ENCODE data around the gene PARVB. TPM values are rescaled to one million over a fixed set of nuclear protein-coding genes. Genes with fewer than 3 reads are reported as not detected.
A peak's percentile ranks its signal among the peaks of the same experiment; 100 is the strongest.
"Not testable (repeated sequence)": the region's sequence is repeated elsewhere in the genome, so short reads cannot be mapped to it uniquely, and the experiment has no call there.

Gene PARVB
- total and polyA plus RNA-seq, 4 donors: 7.9 to 34.6 (median 20.2) TPM

GRCh38 chr22:44107340-44107739, 83.2 kb downstream of the PARVB start:
- Histone ChIP-seq H3K9me3 (ENCODE audit: control insufficient read depth, low read length) (no peaks in the 10 kb centered on the region), H3K4me1 (ENCODE audit: control insufficient read depth in 1 of 2, insufficient read depth in 2 of 2, low read length in 2 of 2) (no peaks in the 10 kb centered on the region), H3K36me3 (ENCODE audit: control insufficient read depth in 1 of 2, insufficient read depth in 2 of 2, low read length in 1 of 2) (no peaks in the 10 kb centered on the region), H3K27ac (ENCODE audit: low read depth in 1 of 2, low read length in 2 of 2) (no peak overlapping the region), H3K27me3 (ENCODE audit: control insufficient read depth in 1 of 2, insufficient read depth in 2 of 2, low read length in 1 of 2) (no peaks in the 10 kb centered on the region), H3K4me3 (ENCODE audit: low read length in 2 of 2) (no peak overlapping the region)
- intact Hi-C loops (cut with DNase I): no loop called here
- 92 to 96% methylated on average over 6 of the region's 6 CpGs for WGBS, 2 donors
- no peak for ATAC-seq (ENCODE audit: low FRiP score)
- DNase-seq: peak; percentile 7 to 48

DNA sequence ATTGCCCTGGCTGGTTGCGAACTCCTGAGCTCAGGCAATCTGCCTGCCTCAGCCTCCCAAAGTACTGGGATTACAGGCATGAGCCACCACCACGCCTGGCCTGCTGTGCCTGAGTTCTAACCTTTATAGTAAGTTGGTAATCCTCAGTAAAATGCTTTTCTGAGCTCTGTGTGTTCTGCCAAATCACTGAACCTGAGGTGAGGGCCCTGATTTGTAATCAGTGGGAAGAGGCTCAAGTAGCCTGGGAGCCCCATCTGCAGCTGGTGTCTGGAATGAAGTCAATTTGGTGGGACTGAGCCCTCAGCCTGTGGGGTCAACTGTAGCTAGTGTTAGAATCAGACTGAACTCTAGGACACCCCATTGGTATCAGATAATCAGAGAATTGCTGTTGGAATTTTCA, 84.0 kb downstream of the PARVB start:
- intact Hi-C loops (cut with DNase I): no loop called here
- Histone ChIP-seq H3K4me1 (ENCODE audit: control insufficient read depth in 1 of 2, insufficient read depth in 2 of 2, low read length in 2 of 2) (no peaks in the 10 kb centered on the region), H3K9me3 (ENCODE audit: control insufficient read depth, low read length) (no peaks in the 10 kb centered on the region), H3K36me3 (ENCODE audit: control insufficient read depth in 1 of 2, insufficient read depth in 2 of 2, low read length in 1 of 2) (no peaks in the 10 kb centered on the region), H3K4me3 (ENCODE audit: low read length in 2 of 2) (no peak overlapping the region), H3K27me3 (ENCODE audit: control insufficient read depth in 1 of 2, insufficient read depth in 2 of 2, low read length in 1 of 2) (no peaks in the 10 kb centered on the region), H3K27ac (ENCODE audit: low read depth in 1 of 2, low read length in 2 of 2) (no peak overlapping the region)
- DNase-seq: peak; percentile 15 to 33
- no peak for ATAC-seq (ENCODE audit: low FRiP score)
- WGBS, 2 donors: 94 to 97% methylated on average over 2 of the region's 2 CpGs

DNA sequence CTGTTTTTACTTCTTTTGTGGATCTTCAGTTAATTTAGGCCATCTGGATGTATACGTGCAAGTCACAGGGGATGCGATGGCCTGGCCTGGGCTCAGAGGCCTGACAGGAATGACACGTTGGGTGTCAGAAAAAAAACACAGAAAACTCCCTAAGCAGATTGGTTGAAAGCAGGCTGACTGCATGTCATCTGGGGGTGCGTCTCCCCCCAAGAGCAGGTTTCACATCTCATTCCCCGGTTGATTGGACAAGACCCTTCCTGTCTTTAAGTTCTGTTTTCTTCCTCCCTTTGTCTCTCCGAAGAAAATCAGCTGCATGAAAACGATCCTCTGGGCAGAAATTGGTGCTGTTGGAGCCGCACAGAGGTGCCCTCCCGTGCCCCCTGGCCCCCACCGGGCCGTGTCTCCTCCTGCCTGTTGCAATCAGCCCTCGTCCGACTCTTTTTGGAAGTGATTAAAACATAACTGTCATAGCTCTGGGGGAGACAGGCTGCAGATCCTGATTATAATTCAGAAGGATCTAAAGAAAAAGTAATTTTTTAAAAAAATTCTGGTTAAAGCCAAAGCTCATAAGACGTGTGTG, 84.8 kb downstream of the PARVB start:
- no peaks in the 10 kb centered on the region for H3K27me3 ChIP-seq (ENCODE audit: control insufficient read depth in 1 of 2, insufficient read depth in 2 of 2, low read length in 1 of 2)
- no peak overlapping the region for H3K27ac ChIP-seq (ENCODE audit: low read depth in 1 of 2, low read length in 2 of 2)
- no peaks in the 10 kb centered on the region for H3K36me3 ChIP-seq (ENCODE audit: control insufficient read depth in 1 of 2, insufficient read depth in 2 of 2, low read length in 1 of 2)
- DNase-seq: peak; percentile 12 to 30
- no peak overlapping the region for H3K4me3 ChIP-seq (ENCODE audit: low read length in 2 of 2)
- intact Hi-C loops (cut with DNase I): no loop called here
- ATAC-seq (ENCODE audit: low FRiP score): no peak
- no peaks in the 10 kb centered on the region for H3K9me3 ChIP-seq (ENCODE audit: control insufficient read depth, low read length)
- 72 to 74% methylated on average over 14 of the region's 14 CpGs for WGBS, 2 donors
- no peaks in the 10 kb centered on the region for H3K4me1 ChIP-seq (ENCODE audit: control insufficient read depth in 1 of 2, insufficient read depth in 2 of 2, low read length in 2 of 2)

- no peak for ATAC-seq (ENCODE audit: low FRiP score)
- no peaks in the 10 kb centered on the region for H3K27me3 ChIP-seq (ENCODE audit: control insufficient read depth in 1 of 2, insufficient read depth in 2 of 2, low read length in 1 of 2)
- peak in 1 of 2 donors; percentile 1 for DNase-seq
- no peak overlapping the region for H3K4me3 ChIP-seq (ENCODE audit: low read length in 2 of 2)
- no peaks in the 10 kb centered on the region for H3K9me3 ChIP-seq (ENCODE audit: control insufficient read depth, low read length)
- intact Hi-C loops (cut with DNase I): no loop called here
- 33 to 44% methylated on average over 4 of the region's 4 CpGs for WGBS, 2 donors
- H3K36me3 ChIP-seq (ENCODE audit: control insufficient read depth in 1 of 2, insufficient read depth in 2 of 2, low read length in 1 of 2): no peaks in the 10 kb centered on the region
- H3K27ac ChIP-seq (ENCODE audit: low read depth in 1 of 2, low read length in 2 of 2): no peak overlapping the region
- no peaks in the 10 kb centered on the region for H3K4me1 ChIP-seq (ENCODE audit: control insufficient read depth in 1 of 2, insufficient read depth in 2 of 2, low read length in 2 of 2)
Observed at GRCh38 chr22:44109416-44109815, 85.3 kb downstream of the PARVB start.

GRCh38 chr22:44110656-44111055, 86.6 kb downstream of the PARVB start:
- H3K27ac ChIP-seq (ENCODE audit: low read depth in 1 of 2, low read length in 2 of 2); ATAC-seq (ENCODE audit: low FRiP score); intact Hi-C loops (cut with DNase I); H3K36me3 ChIP-seq (ENCODE audit: control insufficient read depth in 1 of 2, insufficient read depth in 2 of 2, low read length in 1 of 2); H3K4me3 ChIP-seq (ENCODE audit: low read length in 2 of 2); H3K9me3 ChIP-seq (ENCODE audit: control insufficient read depth, low read length); H3K4me1 ChIP-seq (ENCODE audit: control insufficient read depth in 1 of 2, insufficient read depth in 2 of 2, low read length in 2 of 2); H3K27me3 ChIP-seq (ENCODE audit: control insufficient read depth in 1 of 2, insufficient read depth in 2 of 2, low read length in 1 of 2): not testable (repeated sequence)
- DNase-seq: peak; percentile 2 to 9
- 96 to 97% methylated on average over 6 of the region's 6 CpGs for WGBS, 2 donors

GRCh38 chr22:44111562-44112155, 87.6 kb downstream of the PARVB start:
- no peaks in the 10 kb centered on the region for H3K36me3 ChIP-seq (ENCODE audit: control insufficient read depth in 1 of 2, insufficient read depth in 2 of 2, low read length in 1 of 2)
- H3K9me3 ChIP-seq (ENCODE audit: control insufficient read depth, low read length): no peaks in the 10 kb centered on the region
- no peak overlapping the region for H3K27ac ChIP-seq (ENCODE audit: low read depth in 1 of 2, low read length in 2 of 2)
- no peaks in the 10 kb centered on the region for H3K27me3 ChIP-seq (ENCODE audit: control insufficient read depth in 1 of 2, insufficient read depth in 2 of 2, low read length in 1 of 2)
- DNase-seq (peak in 1 of 2 donors; percentile 21), ATAC-seq (ENCODE audit: low FRiP score) (no peak)
- H3K4me1 ChIP-seq (ENCODE audit: control insufficient read depth in 1 of 2, insufficient read depth in 2 of 2, low read length in 2 of 2): no peaks in the 10 kb centered on the region
- no peak overlapping the region for H3K4me3 ChIP-seq (ENCODE audit: low read length in 2 of 2)
- intact Hi-C loops (cut with DNase I): no loop called here
- 82 to 92% methylated on average over 9 of the region's 9 CpGs for WGBS, 2 donors

GRCh38 chr22:44112191-44112590, 88.1 kb downstream of the PARVB start:
- Histone ChIP-seq H3K36me3 (ENCODE audit: control insufficient read depth in 1 of 2, insufficient read depth in 2 of 2, low read length in 1 of 2) (no peaks in the 10 kb centered on the region), H3K4me1 (ENCODE audit: control insufficient read depth in 1 of 2, insufficient read depth in 2 of 2, low read length in 2 of 2) (no peaks in the 10 kb centered on the region), H3K27me3 (ENCODE audit: control insufficient read depth in 1 of 2, insufficient read depth in 2 of 2, low read length in 1 of 2) (no peaks in the 10 kb centered on the region), H3K4me3 (ENCODE audit: low read length in 2 of 2) (no peak overlapping the region), H3K9me3 (ENCODE audit: control insufficient read depth, low read length) (no peaks in the 10 kb centered on the region), H3K27ac (ENCODE audit: low read depth in 1 of 2, low read length in 2 of 2) (no peak overlapping the region)
- no peak for ATAC-seq (ENCODE audit: low FRiP score)
- WGBS, 2 donors: 94 to 95% methylated on average over 10 to 11 of the region's 11 CpGs
- intact Hi-C loops (cut with DNase I): no loop called here
- DNase-seq: peak in 1 of 2 donors; percentile 47

DNA sequence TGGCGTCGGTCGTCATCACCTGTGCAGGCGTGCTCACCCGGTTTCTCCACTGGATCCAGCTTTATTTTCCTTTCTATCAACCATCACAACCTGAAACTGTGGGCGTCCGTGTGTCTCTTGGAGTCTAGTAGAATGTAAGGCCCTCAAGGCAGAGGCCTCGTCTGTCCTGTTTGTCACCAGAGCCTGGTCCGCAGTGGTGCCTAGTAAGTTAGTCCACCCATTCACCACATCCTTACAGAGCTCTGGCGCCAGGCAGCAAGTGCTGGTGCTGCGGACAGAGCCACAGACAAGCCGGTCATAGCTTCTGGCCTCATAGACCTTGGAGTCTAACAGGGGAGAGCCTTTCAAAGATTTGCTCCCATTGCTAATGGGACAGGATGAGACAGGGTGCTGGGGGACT, 92.2 kb downstream of the PARVB start:
- intact Hi-C loops (cut with DNase I): no loop called here
- Histone ChIP-seq H3K27ac (ENCODE audit: low read depth in 1 of 2, low read length in 2 of 2) (no peak overlapping the region), H3K36me3 (ENCODE audit: control insufficient read depth in 1 of 2, insufficient read depth in 2 of 2, low read length in 1 of 2) (no peaks in the 10 kb centered on the region), H3K4me3 (ENCODE audit: low read length in 2 of 2) (no peak overlapping the region), H3K4me1 (ENCODE audit: control insufficient read depth in 1 of 2, insufficient read depth in 2 of 2, low read length in 2 of 2) (no peaks in the 10 kb centered on the region), H3K27me3 (ENCODE audit: control insufficient read depth in 1 of 2, insufficient read depth in 2 of 2, low read length in 1 of 2) (no peaks in the 10 kb centered on the region), H3K9me3 (ENCODE audit: control insufficient read depth, low read length) (no peaks in the 10 kb centered on the region)
- DNase-seq (peak in 1 of 2 donors; percentile 27), ATAC-seq (ENCODE audit: low FRiP score) (no peak)
- 93 to 96% methylated on average over 12 of the region's 12 CpGs for WGBS, 2 donors
